Middle frontal gyrus (tissue), 1 donor: ENCODE measurements around the gene ERBB4.

Source experiments
- DNase-seq: peaks from one replicate; pipeline ENCODE4 v3.0.0-alpha.2; 2015; ENCODE audit warnings: low spot score; ENCODE audit errors: extremely low spot score

The ERBB4 gene

DNA sequence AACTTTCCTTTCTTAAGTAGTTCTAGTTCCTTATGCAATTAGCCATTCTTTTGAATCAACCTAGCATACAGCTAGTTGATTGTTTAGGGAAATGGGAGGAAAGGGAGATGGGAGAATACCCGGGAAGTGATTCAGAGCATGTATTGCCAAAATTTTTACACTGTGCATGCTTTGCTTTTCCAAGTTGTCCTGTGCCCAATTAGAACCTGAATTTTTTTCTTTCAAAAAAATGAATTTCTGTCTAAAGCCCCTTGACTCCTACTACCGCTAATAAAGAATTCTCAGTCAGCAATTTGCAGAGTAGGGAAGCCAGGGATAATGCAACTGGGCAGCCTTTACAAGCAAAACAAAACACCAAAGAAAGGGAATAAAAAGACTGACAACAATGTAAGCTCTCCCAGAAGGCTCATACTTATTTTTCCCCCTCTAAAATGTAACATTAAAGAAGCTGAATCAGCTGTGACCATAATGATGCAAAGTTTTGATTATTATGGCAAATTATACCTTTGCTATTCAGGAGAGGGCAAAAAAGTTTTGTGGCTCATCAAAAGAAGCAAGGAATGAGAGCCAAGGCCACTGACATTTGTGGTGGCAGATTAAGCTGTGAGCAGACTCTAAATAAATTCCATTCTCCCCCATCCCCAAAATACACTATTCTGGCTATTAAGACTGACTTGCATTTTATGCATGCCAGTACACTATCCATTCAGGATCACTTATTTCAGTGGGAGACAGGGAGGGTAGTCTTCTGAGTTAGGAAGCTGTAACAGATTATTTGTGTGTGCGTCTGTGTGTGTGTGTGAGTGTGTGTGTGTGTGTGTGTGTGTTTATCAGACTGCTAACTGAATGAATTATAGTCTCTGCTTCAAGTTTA lies 174.3 kb downstream of the ERBB4 start:
- DNase-seq = no peak

DNA sequence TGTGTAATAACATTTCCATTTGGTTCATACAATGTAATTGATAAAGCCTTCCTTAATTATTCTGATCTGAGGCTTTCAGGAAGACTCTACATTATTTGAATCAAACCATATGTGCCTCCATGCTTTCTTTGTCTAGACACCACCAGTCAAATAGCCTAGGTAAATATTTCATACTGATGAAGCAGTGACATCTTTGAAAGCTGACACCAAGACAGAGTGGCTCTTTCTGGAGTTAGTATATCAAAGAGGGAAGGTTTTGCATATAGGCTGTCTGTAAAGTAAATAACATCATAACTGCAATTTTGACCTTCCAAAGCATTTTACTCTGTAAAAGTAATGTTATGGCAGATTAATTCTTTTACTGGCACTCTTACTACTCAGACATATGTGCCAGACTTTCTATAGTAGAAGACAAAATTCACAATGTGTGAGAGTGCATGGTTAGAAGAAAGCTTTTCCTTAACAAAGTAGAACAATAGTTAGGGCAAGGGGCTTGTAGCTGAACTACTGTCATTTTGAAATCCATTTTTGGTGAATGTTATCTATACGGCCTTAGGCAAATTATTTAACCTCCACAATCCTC lies 177.3 kb downstream of the ERBB4 start:
- DNase-seq = no peak

DNA sequence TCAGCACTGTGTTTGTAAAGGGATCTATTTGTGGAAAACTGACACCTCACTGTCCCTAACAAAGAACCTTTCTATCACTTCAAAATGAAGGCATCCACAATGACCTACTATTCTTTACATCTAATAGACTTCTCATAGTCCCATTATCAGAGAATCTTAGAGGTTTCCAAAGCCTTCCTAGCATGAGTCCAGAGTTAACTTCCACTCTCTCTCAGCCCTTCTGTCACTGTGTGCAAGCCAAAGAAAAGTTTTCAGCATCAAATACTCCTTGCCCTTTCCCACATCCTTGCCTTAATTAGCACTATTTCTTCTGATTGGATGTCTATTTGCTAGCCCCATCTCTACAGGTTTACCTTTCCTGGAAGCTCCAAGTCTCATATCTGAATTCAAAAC lies 178.5 kb downstream of the ERBB4 start:
- no peak for DNase-seq

GRCh38 chr2:212359425-212360067 lies 179.1 kb downstream of the ERBB4 start:
- DNase-seq = no peak

- no peak for DNase-seq
These were observed 181.0 kb downstream of the ERBB4 start for GRCh38 chr2:212357606-212358005.

DNA sequence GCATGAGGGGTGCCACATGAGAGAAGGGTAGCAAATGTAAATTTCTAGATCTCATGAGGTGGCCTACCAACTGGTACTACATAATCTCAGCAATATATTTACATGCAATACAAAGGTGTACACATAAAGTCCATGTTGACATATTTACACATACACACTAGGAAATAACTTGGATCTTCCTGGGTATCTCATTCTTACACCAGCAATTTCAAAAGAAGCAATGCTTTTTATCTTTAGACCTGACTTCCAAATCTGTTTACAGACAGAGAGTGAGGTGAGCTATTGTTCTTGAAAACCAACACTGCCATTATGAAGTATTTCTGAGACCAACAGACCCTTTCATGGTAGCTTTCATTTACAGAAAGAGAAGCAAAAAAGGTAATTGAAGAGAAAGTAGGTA lies 184.2 kb downstream of the ERBB4 start:
- no peak for DNase-seq

- DNase-seq = no peak
These were observed 190.1 kb downstream of the ERBB4 start for GRCh38 chr2:212348501-212348900.

GRCh38 chr2:212346865-212347264 lies 191.7 kb downstream of the ERBB4 start:
- DNase-seq = no peak

GRCh38 chr2:212345966-212346365 lies 192.6 kb downstream of the ERBB4 start:
- no peak for DNase-seq

DNA sequence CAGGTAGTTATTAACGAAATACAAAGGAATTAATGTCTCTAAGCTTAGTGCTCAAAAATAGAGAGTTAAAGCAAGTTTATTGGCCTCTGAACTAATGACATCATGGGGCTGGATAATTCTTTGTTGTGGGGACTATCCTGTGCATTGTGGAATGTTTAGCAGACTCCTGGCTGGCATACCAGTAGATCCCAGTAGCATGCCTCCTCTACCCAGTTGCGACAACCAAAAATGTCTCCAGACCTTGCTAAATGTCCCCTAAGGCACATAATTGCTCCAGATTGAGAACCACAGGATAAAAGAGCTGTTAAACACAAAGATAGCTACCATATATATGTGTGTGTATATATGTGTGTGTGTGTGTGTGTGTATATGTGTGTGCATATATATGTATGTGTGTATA lies 194.5 kb downstream of the ERBB4 start:
- no peak for DNase-seq

GRCh38 chr2:212343167-212343566 lies 195.4 kb downstream of the ERBB4 start:
- no peak for DNase-seq

GRCh38 chr2:212337486-212338343 lies 200.9 kb downstream of the ERBB4 start:
- DNase-seq = no peak

DNA sequence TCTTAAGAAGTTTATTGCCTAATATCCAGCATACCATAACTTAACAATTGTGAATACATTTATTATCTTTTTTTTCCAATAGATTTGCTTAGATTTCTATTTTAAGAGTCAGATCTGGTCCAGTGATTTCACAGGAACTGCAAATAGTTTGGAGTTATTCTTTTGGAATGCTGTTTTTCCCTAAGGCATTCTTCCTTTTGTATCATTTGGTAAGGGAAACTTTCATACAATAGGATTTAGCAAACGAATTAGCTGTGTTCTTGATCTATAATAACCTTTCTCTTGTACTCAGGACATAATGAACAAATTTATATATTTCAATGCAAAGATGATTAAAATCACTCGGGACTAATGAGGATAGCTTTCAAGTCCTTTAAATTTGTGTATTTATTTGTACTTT lies 201.6 kb downstream of the ERBB4 start:
- DNase-seq = no peak

- DNase-seq = no peak
These were observed 208.3 kb downstream of the ERBB4 start for GRCh38 chr2:212330263-212330662.

GRCh38 chr2:212328712-212329496 lies 209.7 kb downstream of the ERBB4 start:
- DNase-seq = no peak

DNA sequence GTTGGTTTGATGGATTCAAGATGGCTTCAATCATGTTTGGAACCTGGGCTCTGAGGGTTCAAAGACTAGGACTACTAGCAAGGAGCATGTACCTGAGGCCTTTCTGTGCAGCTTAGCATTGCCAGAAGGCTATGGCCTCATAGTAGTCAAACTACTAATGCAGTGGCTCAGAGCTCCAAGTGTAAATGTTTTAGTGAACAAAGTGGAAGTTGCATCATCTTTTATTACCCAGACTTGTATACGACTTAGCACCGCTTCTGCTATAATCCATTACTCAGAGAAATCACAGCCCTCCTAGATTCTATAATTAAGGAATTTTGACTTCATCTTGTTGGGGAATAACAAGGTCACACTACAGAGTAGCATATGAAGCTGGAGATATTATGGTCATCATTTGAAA lies 210.5 kb downstream of the ERBB4 start:
- DNase-seq = no peak

- DNase-seq = no peak
These were observed 211.3 kb downstream of the ERBB4 start for GRCh38 chr2:212327171-212327809.

DNA sequence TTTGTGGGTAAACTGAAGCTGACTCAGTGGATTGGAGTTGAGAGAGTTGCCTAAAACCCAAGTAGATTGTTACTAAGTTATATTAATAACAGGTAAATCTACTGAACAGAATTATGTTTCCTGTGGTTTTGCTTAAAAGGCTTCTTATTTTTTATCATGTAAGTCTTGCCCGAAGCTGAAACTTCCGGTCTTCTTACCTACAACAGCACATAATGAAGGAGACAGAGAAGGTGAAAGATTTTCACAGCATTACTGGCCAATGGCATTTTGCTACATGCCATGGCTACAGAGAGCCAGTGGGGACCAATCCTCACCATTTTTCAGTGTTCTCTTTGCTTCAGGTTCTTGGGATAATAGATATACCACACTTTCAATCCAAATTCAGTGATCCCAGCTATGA lies 220.0 kb downstream of the ERBB4 start:
- no peak for DNase-seq

DNA sequence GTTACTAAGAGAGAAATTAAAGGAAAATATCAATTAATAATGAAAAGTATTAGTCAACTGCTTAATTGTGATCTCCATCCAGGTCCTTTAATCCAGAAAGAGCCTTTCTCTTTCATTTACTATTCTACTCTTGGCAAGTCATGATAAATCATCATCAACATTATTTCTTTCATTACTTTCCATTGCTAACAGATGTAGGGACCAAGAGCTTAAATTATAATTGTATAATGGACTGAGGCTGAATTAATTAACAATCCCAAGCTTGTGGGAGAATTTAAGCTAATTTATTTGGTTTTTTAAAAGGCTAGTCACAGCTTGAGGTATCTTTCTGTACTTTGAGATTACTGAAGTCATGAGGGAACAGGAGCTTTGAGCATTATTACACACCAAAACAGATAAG lies 223.9 kb downstream of the ERBB4 start:
- no peak for DNase-seq

DNA sequence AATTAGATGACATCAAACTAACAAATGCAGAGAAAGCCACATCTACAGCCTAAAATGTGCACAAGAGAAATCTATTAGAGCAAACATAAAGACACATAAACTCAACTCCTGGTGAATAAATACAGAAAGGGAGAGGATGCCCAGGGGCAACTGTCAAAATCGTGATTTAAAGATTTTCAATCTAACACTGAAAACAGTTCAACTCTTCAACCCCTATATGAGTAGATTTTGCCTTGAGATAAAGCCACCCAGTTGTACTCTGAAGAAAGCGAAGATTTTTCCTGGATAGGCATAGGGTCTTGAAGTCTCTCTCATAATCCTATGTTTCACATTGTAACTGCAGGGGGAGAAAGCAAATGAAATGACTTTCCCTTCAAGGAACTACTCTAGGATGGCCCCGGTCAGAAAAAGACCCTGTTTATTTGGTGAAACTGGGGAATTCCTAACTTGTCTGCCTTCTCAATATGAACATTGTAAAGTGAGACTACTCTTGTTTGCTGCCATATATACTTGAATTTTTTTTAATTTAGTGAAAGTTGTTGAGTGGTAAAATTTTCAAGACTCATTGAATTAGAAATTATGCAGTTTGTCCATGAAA lies 226.7 kb downstream of the ERBB4 start:
- DNase-seq = no peak
